IPS DF 19.7 (cell line): Measurements from ENCODE around the gene TSNAX.
A peak's percentile ranks its signal among the peaks of the same experiment; 100 is the strongest.
"Not testable (repeated sequence)": the region's sequence is repeated elsewhere in the genome, so short reads cannot be mapped to it uniquely, and the experiment has no call there.

ENCODE experiments used
- DNase-seq: peaks from one replicate; pipeline ENCODE4 v3.0.0-alpha.2; 2013; ENCODE audit warnings: low read depth, low spot score

The TSNAX gene

GRCh38 chr1:231561647-231562383 lies 33.3 kb downstream of the TSNAX start:
- DNase-seq = no peak

- no peak for DNase-seq
Measured at GRCh38 chr1:231563247-231563646, 34.8 kb downstream of the TSNAX start.

- DNase-seq = no peak
Measured at GRCh38 chr1:231564373-231564772, 35.9 kb downstream of the TSNAX start.

DNA sequence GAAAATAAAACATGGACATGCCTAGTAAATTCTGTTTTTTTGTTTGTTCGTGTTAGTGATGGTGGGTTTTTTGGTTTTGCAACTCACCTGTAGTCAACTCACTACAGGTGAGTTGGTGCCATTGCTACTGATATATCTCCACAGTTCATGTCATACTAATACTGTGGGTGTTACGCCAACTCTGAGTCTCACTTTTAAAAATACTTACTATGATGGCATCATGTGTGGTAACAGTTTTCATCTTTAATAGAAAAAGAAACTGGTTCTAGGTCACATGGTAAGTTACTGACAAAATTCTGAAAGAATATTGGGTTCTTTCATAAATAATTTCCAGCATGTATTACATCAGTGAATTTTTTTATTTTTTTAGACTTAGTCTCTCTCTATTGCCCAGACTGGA lies 38.0 kb downstream of the TSNAX start:
- no peak for DNase-seq

DNA sequence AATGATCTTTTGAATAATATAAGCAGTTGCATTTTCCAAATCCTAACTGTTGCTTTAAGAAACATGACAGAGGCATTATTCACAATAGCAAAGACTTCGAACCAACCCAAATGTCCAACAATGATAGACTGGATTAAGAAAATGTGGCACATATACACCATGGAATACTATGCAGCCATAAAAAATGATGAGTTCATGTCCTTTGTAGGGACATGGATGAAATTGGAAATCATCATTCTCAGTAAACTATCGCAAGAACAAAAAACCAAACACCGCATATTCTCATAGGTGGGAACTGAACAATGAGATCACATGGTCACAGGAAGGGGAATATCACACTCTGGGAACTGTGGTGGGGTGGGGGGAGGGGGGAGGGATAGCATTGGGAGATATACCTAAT lies 41.8 kb downstream of the TSNAX start:
- not testable (repeated sequence) for DNase-seq

DNA sequence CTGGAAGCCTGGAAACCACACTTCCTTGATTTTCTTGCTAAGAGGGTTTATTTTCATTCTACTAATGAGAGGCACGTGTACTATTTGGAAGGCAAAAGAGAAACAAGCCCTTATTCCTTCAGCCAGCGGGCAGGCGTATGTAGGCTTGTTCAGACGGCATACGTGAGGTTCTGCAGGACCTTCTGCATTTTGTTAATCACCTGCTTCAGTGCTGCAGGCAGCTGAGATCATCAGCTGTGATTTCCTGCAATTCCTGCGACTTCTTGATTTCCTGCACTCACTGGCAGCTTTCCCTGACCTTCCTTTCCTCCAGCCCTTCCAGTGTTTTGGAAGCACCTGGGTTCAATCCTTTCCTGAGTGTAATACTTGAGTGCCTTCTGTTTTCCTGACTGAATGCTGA lies 43.4 kb downstream of the TSNAX start:
- no peak for DNase-seq

GRCh38 chr1:231575472-231575871 lies 47.0 kb downstream of the TSNAX start:
- DNase-seq = no peak

- DNase-seq = no peak
Measured at GRCh38 chr1:231576804-231577718, 48.6 kb downstream of the TSNAX start.

DNA sequence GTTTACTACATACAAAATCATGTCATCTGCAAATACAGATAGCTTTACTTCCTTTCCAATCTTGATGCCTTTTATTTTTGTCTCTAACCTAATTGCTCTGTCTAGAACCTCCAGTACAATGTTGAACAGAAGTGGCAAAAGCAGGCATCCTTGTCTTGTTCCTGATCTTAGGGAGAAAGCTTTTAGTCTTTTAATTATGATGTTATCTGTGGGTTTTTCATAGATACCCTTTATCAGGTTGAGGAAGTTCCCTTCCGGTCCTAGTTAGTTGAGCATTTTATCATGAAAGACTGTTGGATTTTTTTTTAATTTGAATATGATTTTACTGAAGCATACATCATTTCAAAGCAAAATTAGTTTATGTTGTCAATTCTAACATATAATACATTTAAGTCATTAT lies 52.4 kb downstream of the TSNAX start:
- DNase-seq = no peak

DNA sequence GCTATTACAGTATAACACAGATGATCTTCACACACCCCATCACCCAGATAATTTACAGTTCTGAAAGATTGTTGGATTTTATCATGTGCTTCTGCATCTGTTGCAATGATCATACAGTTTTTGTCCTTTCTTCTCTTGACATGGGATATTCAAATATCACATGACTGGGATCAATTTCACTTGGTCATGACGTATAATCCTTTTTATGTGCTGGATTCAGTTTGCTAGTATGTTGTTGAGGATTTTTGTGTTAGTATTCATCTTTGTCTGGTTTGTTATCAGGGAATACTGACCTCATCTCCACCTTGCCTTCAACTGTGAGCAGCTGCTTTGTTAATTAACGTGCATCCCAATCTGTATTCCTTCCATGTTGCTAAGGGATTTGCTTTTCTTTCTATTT lies 53.4 kb downstream of the TSNAX start:
- DNase-seq = no peak

GRCh38 chr1:231583376-231583775 lies 54.9 kb downstream of the TSNAX start:
- DNase-seq = no peak

DNA sequence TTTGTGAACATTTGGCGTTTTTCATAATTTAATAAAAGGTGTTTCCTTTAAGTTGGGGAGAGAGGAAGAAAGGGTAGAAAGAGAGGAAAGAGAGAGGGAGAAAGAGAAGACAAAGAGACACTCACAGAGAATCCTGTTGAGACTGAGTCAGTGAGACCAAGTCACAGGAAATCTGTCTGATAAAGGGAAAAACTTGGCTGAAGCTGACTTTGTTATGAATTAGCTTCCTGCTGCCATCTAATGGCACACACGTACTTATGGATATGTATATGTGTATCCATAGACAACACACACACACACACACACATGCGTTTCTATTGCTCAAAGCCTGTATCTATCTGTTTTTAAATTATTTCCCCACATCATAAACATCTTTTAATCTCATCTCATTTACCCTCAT lies 55.6 kb downstream of the TSNAX start:
- no peak for DNase-seq

DNA sequence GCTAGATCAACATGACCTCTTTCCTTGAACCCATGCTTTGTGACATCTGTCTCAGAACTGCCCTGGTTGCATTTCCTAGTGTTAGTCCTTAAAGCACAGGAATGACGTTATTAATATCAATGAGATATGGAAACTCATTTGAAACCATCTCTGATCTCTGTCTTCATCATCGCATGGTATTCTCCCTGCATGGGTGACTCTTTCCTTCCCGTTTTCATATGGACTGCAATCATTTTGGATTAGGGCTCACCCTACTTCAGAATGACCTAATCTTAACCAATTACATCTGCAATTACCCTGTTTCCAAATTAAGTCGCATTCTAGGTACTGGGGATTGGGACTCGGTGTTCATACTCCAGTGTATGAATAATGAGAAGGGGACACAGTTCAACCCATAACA lies 56.5 kb downstream of the TSNAX start:
- no peak for DNase-seq

GRCh38 chr1:231590453-231591198 lies 62.2 kb downstream of the TSNAX start:
- DNase-seq = peak; percentile 20

- no peak for DNase-seq
Measured at GRCh38 chr1:231591466-231591865, 63.0 kb downstream of the TSNAX start.

DNA sequence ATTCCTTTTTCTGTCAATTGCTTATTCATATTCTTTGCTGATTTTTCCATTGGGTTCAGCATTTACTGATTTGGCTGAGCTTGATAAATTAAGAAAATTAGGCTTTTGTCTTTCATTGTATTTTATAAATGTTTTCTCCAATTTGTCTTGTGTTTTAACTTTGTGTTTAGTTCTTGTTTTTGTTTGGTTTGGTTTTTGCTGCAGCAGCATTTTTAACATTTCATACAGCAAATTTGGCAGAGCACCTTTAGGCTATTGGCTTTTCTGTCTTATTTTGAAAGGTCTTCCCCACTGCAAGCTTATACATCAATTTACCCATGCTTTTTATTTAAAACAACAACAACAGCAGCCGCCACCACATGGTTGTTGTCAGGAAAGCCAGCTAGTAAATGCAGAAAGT lies 64.3 kb downstream of the TSNAX start:
- no peak for DNase-seq

- DNase-seq = not testable (repeated sequence)
Measured at GRCh38 chr1:231593264-231593663, 64.8 kb downstream of the TSNAX start.

- DNase-seq = no peak
Measured at GRCh38 chr1:231594123-231594522, 65.7 kb downstream of the TSNAX start.

- DNase-seq = no peak
Measured at GRCh38 chr1:231594749-231595148, 66.3 kb downstream of the TSNAX start.

GRCh38 chr1:231596337-231596791 lies 67.9 kb downstream of the TSNAX start:
- DNase-seq = no peak

DNA sequence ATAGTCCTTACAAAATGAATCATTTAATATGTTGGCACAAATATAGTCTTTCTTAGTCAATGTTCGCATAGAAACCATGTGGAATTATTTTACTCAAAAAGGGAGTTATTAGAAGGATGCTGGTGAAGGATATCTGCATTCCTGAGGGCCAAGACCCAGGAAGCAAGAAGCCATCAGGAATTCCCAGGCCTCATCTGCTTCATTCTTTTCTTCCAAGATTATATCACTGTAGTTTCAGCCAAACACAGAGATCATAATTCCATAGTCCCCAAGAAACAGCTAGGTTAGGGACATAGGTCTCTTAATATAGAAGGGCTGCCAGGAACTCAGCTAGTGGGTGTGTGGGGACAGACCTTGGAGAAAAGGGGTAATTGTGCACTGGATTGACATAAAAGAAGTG lies 69.5 kb downstream of the TSNAX start:
- no peak for DNase-seq

- no peak for DNase-seq
Measured at GRCh38 chr1:231600458-231600976, 72.0 kb downstream of the TSNAX start.
